ENCODE measurements around the gene INSYN1. TPM values are rescaled to one million over a fixed set of nuclear protein-coding genes. Genes with fewer than 3 reads are reported as not detected.

INSYN1 gene
- total and polyA plus RNA-seq, 10 of the 15 experiments (the other 5 are each of a cell fraction or from before 2014, with no cell fraction given), result not detected

DNA sequence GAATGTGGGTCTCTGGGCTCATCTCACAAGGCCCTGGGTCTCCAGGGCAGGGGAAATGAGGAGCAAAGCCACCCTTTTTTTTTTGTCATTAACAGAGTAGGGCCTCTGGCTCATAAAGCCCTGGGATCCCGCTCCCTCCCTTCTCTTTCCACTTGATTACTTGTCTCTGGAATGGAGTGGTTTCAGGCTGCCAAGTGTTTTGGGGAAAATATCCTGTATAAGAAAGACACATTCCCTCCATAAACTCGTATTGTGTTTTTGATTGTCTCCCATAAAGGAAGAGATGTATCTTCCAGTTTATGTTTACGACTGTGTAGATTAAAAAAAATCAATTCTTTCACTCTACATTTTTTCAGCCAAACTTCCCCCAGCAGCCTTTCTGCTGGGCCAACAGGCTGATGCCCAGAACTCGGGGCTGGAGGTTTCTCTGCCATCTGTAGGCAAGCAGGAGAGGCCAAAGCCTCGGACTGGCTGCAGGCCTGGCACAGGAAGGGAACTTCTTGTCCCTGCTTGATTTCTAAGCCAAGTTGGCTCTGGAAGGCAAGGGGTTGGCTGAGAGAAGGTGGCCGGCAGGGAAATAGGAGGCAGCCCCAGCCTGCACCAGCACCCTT, 49.4 kb upstream of the INSYN1 start:
- BruUV-seq (replicated peaks), result no TSS peak
- in situ Hi-C loops (cut with MboI), result no loop called here
- WGBS (ENCODE audit: insufficient coverage, insufficient replicate concordance, low lambda C conversion rate, missing lambda C conversion rate), result 5% methylated on average over 6 of the region's 6 CpGs

More for the DNA sequence above, 49.4 kb upstream of the INSYN1 start:
- no peak overlapping the region for H2AFZ ChIP-seq (ENCODE audit: control insufficient read depth, low read depth, low read length)
- H3K27me3 ChIP-seq (replicated peaks in 1 of 2; ENCODE audit: control insufficient read depth in 2 of 2, insufficient read depth in 2 of 2, low read length in 1 of 2), result peaks cover 0 to 7% of the 10 kb centered on the region in 2 experiments; a peak in 3 of 4 replicates
- H3K4me3 ChIP-seq, result no peak overlapping the region
- SMC1A ChIA-PET (ENCODE audit: uncharacterized antibody, unreplicated experiment), result no interaction called here
- H3K27ac ChIP-seq (ENCODE audit: control insufficient read depth, insufficient read depth), result no peak overlapping the region
- intact Hi-C loops (cut with micrococcal nuclease; ENCODE audit: unreplicated experiment), result no loop called here
- CTCF ChIA-PET, result no interaction called here
- FAIRE-seq (no peak), ATAC-seq (no peak), DNase-seq (ENCODE audit: low read depth, low spot score) (no peak)
- H3K36me3 ChIP-seq (ENCODE audit: control insufficient read depth in 2 of 2, insufficient read depth in 2 of 2, low read length in 1 of 2), result no peaks in the 10 kb centered on the region
- no peak overlapping the region for H3K4me2 ChIP-seq (ENCODE audit: control insufficient read depth, insufficient read depth)
- TF ChIP-seq NR2C1 (IDR thresholded peaks at IDR 0.05) (no peak), RB1 (IDR thresholded peaks at IDR 0.05; ENCODE audit: borderline replicate concordance) (no peak), KDM1A (IDR thresholded peaks at IDR 0.05; ENCODE audit: borderline replicate concordance) (no peak), HDAC2 (IDR thresholded peaks at IDR 0.05) (no peak), ZZZ3 (IDR thresholded peaks at IDR 0.05; ENCODE audit: control insufficient read depth, insufficient read length, low read depth) (no peak), SREBF1 (IDR thresholded peaks at IDR 0.05; ENCODE audit: low read length) (no peak), ZSCAN29 (IDR thresholded peaks at IDR 0.05) (no peak), EGR1 (IDR thresholded peaks at IDR 0.05; ENCODE audit: borderline replicate concordance in 1 of 2, low read depth in 2 of 2, low read length in 2 of 2) (no peak), TBL1XR1 (IDR thresholded peaks at IDR 0.05; ENCODE audit: low read depth, low read length) (no peak), NRF1 (conservative IDR thresholded peaks at IDR 0.05; ENCODE audit: low read depth, low read length) (no peak), RELA (IDR thresholded peaks at IDR 0.05; ENCODE audit: borderline replicate concordance, partially characterized antibody) (no peak), TCF3 (IDR thresholded peaks at IDR 0.05; ENCODE audit: borderline replicate concordance, insufficient read depth, low read depth, low read length) (no peak)
- TF ChIP-seq, protein P1, sequence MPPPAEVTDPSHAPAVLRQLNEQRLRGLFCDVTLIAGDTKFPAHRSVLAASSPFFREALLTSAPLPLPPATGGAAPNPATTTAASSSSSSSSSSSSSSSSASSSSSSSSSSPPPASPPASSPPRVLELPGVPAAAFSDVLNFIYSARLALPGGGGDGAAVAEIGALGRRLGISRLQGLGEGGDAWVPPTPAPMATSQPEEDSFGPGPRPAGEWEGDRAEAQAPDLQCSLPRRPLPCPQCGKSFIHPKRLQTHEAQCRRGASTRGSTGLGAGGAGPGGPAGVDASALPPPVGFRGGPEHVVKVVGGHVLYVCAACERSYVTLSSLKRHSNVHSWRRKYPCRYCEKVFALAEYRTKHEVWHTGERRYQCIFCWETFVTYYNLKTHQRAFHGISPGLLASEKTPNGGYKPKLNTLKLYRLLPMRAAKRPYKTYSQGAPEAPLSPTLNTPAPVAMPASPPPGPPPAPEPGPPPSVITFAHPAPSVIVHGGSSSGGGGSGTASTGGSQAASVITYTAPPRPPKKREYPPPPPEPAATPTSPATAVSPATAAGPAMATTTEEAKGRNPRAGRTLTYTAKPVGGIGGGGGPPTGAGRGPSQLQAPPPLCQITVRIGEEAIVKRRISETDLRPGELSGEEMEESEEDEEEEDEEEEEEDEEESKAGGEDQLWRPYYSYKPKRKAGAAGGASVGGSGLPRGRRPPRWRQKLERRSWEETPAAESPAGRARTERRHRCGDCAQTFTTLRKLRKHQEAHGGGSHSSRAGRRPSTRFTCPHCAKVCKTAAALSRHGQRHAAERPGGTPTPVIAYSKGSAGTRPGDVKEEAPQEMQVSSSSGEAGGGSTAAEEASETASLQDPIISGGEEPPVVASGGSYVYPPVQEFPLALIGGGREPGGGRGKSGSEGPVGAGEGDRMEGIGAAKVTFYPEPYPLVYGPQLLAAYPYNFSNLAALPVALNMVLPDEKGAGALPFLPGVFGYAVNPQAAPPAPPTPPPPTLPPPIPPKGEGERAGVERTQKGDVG (CRISPR knock-in tag; IDR thresholded peaks at IDR 0.05), result no peak
- TF ChIP-seq, protein P2, sequence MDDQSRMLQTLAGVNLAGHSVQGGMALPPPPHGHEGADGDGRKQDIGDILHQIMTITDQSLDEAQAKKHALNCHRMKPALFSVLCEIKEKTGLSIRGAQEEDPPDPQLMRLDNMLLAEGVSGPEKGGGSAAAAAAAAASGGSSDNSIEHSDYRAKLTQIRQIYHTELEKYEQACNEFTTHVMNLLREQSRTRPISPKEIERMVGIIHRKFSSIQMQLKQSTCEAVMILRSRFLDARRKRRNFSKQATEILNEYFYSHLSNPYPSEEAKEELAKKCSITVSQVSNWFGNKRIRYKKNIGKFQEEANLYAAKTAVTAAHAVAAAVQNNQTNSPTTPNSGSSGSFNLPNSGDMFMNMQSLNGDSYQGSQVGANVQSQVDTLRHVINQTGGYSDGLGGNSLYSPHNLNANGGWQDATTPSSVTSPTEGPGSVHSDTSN (IDR thresholded peaks at IDR 0.05; ENCODE audit: insufficient replicate concordance, low read depth, low read length), result no peak
- RAD21 ChIA-PET (ENCODE audit: unreplicated experiment), result no interaction called here
- no peaks in the 10 kb centered on the region for H3K4me1 ChIP-seq (ENCODE audit: control insufficient read depth, insufficient read depth, low read length)
- no peaks in the 10 kb centered on the region for H4K20me1 ChIP-seq (ENCODE audit: control insufficient read depth, insufficient read depth)
- no peaks in the 10 kb centered on the region for H3K9me3 ChIP-seq (replicated peaks; ENCODE audit: control insufficient read depth, insufficient read depth, low read length)
- POLR2A ChIA-PET, result no interaction called here
- H3K79me2 ChIP-seq (ENCODE audit: control insufficient read depth, insufficient read depth, low read length), result no peaks in the 10 kb centered on the region
- H3K9ac ChIP-seq (ENCODE audit: control insufficient read depth, insufficient read depth, low read length), result no peak overlapping the region

Data from GM12878 (cell line).